Progenitor cell of endocrine pancreas (in vitro differentiated cells): ENCODE measurements around the gene ACBD6. TPM values are rescaled to one million over a fixed set of nuclear protein-coding genes. Genes with fewer than 3 reads are reported as not detected.

Source experiments
- DNase-seq: peaks from one replicate; pipeline ENCODE4 v3.0.0; 2021; ENCODE audit warnings: low spot score; ENCODE audit not compliant: unreplicated experiment
- H3K27ac Mint-ChIP-seq: 2 replicates; pipeline ENCODE4 v1.8.0; 2021; ENCODE audit warnings: mild to moderate bottlenecking, moderate library complexity, mixed read lengths
- H3K27me3 Mint-ChIP-seq: 2 replicates; pipeline ENCODE4 v1.8.0; 2021; ENCODE audit warnings: mixed read lengths
- H3K36me3 Mint-ChIP-seq: 2 replicates; pipeline ENCODE4 v1.8.0; 2022; ENCODE audit warnings: mixed read lengths; ENCODE audit not compliant: insufficient read depth
- H3K4me1 Mint-ChIP-seq: 2 replicates; pipeline ENCODE4 v1.8.0; 2021; ENCODE audit warnings: low read depth, mixed read lengths
- H3K4me3 Mint-ChIP-seq: 2 replicates; pipeline ENCODE4 v1.8.0; 2021; ENCODE audit warnings: low read depth, mild to moderate bottlenecking, moderate library complexity, mixed read lengths
- H3K9me3 Mint-ChIP-seq: 2 replicates; pipeline ENCODE4 v1.8.0; 2021; ENCODE audit warnings: low read depth, mixed read lengths
- total RNA-seq: library from RNA; stranded (reverse); gene quantifications from 2 replicates; pipeline ENCODE4 v1.2.1, GENCODE V29; 2021
- TF ChIP-seq, protein P1 (sequence below): fragments of 200-600 bp; sonication (generic); IDR thresholded peaks from one replicate; pipeline ENCODE4 v1.5.0; 2021; ENCODE audit warnings: antibody characterized with exemption, mild to moderate bottlenecking; ENCODE audit not compliant: unreplicated experiment

Gene ACBD6
- total RNA-seq, 1 donor from 2014 or later: 54.2 TPM

DNA sequence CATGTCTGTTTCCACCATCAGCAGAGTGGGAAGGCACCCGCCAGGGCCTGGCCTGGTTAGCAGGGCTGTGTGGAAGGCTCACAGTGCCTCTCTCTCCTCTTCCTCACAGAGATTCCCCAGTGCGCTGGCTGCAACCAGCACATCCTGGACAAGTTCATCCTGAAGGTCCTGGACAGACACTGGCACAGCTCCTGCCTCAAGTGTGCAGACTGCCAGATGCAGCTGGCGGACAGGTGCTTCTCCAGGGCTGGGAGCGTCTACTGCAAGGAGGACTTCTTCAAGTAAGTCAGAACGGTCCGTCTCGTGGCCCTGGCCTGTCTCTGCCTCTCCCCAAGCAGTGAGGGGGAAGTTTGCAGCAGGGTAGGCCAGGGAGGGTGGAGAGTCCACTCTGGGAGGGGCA, 254.2 kb downstream of the ACBD6 start:
- TF ChIP-seq, protein P1, sequence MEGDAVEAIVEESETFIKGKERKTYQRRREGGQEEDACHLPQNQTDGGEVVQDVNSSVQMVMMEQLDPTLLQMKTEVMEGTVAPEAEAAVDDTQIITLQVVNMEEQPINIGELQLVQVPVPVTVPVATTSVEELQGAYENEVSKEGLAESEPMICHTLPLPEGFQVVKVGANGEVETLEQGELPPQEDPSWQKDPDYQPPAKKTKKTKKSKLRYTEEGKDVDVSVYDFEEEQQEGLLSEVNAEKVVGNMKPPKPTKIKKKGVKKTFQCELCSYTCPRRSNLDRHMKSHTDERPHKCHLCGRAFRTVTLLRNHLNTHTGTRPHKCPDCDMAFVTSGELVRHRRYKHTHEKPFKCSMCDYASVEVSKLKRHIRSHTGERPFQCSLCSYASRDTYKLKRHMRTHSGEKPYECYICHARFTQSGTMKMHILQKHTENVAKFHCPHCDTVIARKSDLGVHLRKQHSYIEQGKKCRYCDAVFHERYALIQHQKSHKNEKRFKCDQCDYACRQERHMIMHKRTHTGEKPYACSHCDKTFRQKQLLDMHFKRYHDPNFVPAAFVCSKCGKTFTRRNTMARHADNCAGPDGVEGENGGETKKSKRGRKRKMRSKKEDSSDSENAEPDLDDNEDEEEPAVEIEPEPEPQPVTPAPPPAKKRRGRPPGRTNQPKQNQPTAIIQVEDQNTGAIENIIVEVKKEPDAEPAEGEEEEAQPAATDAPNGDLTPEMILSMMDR: no peak
- DNase-seq: no peak
- Mint-ChIP-seq H3K9me3 (no peaks in the 10 kb centered on the region), H3K27me3 (peaks cover 22% of the 10 kb centered on the region), H3K36me3 (no peaks in the 10 kb centered on the region), H3K4me1 (peaks cover 22% of the 10 kb centered on the region), H3K4me3 (no peak overlapping the region), H3K27ac (no peak overlapping the region)

DNA sequence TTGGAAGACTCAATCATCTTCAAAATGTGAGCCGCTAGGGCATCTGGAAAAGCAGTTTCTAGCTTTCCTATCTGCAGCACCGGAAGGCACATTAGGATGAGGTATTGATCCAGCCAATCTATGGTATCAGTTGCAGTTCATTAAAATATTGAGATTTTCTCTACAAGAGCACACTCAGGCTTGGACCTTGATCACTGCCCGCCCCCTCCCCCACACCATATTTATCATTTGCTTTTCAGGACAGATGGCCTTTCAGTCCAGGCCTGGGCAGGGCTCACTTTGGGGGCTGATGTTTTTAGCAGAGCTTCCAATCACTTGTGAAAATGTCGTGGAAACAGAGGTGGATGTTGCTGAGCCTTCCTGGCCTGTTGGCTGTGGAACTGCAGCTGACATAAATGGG, 254.8 kb downstream of the ACBD6 start:
- H3K9me3 Mint-ChIP-seq: no peaks in the 10 kb centered on the region
- H3K4me3 Mint-ChIP-seq: no peak overlapping the region
- peaks cover 19% of the 10 kb centered on the region for H3K4me1 Mint-ChIP-seq

DNA sequence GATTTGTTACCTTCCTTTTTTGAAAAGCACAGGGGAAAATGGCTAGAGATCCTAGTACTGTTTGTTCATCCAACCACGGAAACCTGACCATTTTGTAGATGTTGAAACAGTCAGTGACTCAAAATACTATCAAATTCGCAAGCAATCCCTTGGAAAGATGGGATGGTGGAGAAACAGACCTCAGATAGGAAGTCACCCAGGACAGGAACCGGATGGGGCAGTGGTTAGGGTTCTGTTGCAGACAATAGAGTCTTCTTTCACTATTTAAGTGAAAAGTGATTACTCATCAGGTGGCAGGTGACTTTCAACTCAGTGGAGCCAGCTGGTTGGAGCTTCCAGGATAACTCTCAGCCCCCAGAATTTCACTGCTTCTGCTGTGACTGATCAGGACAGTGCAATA, 255.3 kb downstream of the ACBD6 start:
- H3K4me3 Mint-ChIP-seq: no peak overlapping the region
- peaks cover 32% of the 10 kb centered on the region for H3K27me3 Mint-ChIP-seq
- DNase-seq: no peak
- TF ChIP-seq, protein P1: no peak
- H3K9me3 Mint-ChIP-seq: no peaks in the 10 kb centered on the region
- no peaks in the 10 kb centered on the region for H3K36me3 Mint-ChIP-seq
- peaks cover 14% of the 10 kb centered on the region for H3K4me1 Mint-ChIP-seq
- H3K27ac Mint-ChIP-seq: no peak overlapping the region

More for the DNA sequence above, 254.8 kb downstream of the ACBD6 start:
- TF ChIP-seq, protein P1: no peak
- peak overlapping the region; percentile 11 for H3K27ac Mint-ChIP-seq
- DNase-seq: no peak
- peaks cover 27% of the 10 kb centered on the region for H3K27me3 Mint-ChIP-seq
- no peaks in the 10 kb centered on the region for H3K36me3 Mint-ChIP-seq

DNA sequence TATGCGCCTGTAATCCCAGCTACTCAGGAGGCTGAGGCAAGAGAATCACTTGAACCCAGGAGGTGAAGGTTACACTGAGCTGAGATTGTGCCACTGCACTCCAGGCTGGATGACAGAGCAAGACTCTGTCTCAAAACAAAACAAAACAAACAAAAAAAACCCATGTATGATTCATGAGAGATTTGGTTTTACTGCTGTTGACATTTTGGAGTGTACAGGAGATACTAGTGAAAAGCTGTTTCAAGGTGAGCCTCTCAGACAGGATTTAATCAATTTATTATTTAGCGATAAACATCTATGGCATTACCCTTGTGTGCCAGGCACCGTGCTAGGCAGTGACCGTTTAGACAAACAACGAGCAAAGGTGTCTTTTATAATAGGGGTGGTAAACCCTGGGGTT, 255.8 kb downstream of the ACBD6 start:
- DNase-seq: no peak
- Mint-ChIP-seq H3K4me1 (peaks cover 14% of the 10 kb centered on the region), H3K27ac (no peak overlapping the region), H3K9me3 (no peaks in the 10 kb centered on the region), H3K36me3 (no peaks in the 10 kb centered on the region), H3K4me3 (no peak overlapping the region), H3K27me3 (peaks cover 35% of the 10 kb centered on the region)
- TF ChIP-seq, protein P1: no peak

DNA sequence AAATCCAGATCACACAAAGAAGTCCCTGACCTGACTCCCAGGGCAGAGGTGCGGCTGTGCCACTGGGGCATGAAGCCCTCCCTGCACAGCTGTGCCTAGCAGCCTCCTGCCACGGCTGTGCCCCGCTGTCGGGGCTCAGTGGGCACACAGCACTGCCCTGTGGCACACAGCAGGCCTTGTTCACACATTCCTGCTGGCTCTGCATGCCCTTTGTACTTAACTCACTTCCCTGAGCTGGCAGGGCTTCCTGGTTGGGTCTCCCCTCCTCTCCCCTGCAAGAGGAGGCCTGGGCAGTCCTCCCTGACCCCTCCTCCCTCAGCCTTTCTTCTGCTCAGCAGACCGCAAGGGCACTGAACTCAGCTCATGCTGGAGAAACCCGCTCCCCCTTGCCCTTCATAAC, 257.5 kb downstream of the ACBD6 start:
- DNase-seq: no peak
- Mint-ChIP-seq H3K9me3 (no peaks in the 10 kb centered on the region), H3K4me3 (no peak overlapping the region), H3K27ac (no peak overlapping the region), H3K4me1 (peaks cover 14% of the 10 kb centered on the region), H3K36me3 (no peaks in the 10 kb centered on the region), H3K27me3 (peaks cover 48% of the 10 kb centered on the region)
- TF ChIP-seq, protein P1: no peak
